GM12878 (cell line): ENCODE results near the gene UBP1. TPM values are rescaled to one million over a fixed set of nuclear protein-coding genes. Genes with fewer than 3 reads are reported as not detected.

Source experiments
- ATAC-seq: fragments of 200-7000 bp; cut with Tn5 transposase; 3 replicates; pipeline ENCODE4 v1.9.1; 2020; ENCODE audit warnings: mild to moderate bottlenecking, moderate library complexity
- BruUV-seq: library from RNA; stranded (reverse); fragments of 400-500 nt; replicated peaks from 2 replicates; lab custom pipeline; 2021; lab: Mats Ljungman, UMichigan
- CTCF ChIA-PET: fragments of 300-600 bp; sonication (Branson Sonifier 250); formaldehyde crosslinking; extraction: SDS; loops from one replicate; lab custom pipeline; 2021; ENCODE audit warnings: inconsistent platforms; lab: Yijun Ruan, JAX
- POLR2A ChIA-PET: fragments of 350-600 bp; formaldehyde crosslinking; extraction: SDS; loops from one replicate; lab custom pipeline; 2021; ENCODE audit warnings: inconsistent platforms; lab: Charles Lee
- RAD21 ChIA-PET: fragments of 300-600 bp; sonication (Branson Sonifier 250); formaldehyde crosslinking; loops from one replicate; lab custom pipeline; 2023; ENCODE audit warnings: antibody characterized with exemption; ENCODE audit not compliant: unreplicated experiment; lab: Charles Lee
- SMC1A ChIA-PET: fragments of 300-600 bp; sonication (Branson Sonifier 250); formaldehyde crosslinking; loops from one replicate; lab custom pipeline; 2023; ENCODE audit not compliant: unreplicated experiment, uncharacterized antibody; lab: Charles Lee
- DNase-seq: peaks from one replicate; pipeline ENCODE4 v3.0.0-alpha.2; 2011; ENCODE audit warnings: low read depth, low spot score
- FAIRE-seq: peaks from 3 replicates; lab custom pipeline; 2011; peaks lifted over from hg19 to GRCh38; lab: Jason Lieb, UNC
- H2AFZ ChIP-seq: 2 replicates; pipeline ENCODE4 v1.6.0; 2011; ENCODE audit warnings: low read depth, low read length, control low read depth; ENCODE audit not compliant: control insufficient read depth
- H3K27ac ChIP-seq: 2 replicates; pipeline ENCODE4 v1.5.1; 2011; ENCODE audit warnings: control low read depth; ENCODE audit not compliant: control insufficient read depth, insufficient read depth
- H3K27me3 ChIP-seq, 2 experiments: replicated peaks in 1 of 2; 2 replicates each; pipeline versions ENCODE4 v1.6.0 to v1.6.1; 2011; ENCODE audit warnings: low read length in 1 of 2; ENCODE audit not compliant: control insufficient read depth in 2 of 2, insufficient read depth in 2 of 2
- H3K36me3 ChIP-seq, 2 experiments: 2 replicates each; pipeline ENCODE4 v1.5.1; 2011; ENCODE audit warnings: low read length in 1 of 2; ENCODE audit not compliant: control insufficient read depth in 2 of 2, insufficient read depth in 2 of 2
- H3K4me1 ChIP-seq: 2 replicates; pipeline ENCODE4 v1.6.1; 2011; ENCODE audit warnings: mild to moderate bottlenecking, low read length, moderate library complexity, mixed read lengths; ENCODE audit not compliant: control insufficient read depth, insufficient read depth
- H3K4me2 ChIP-seq: 2 replicates; pipeline ENCODE4 v1.6.0; 2011; ENCODE audit warnings: control low read depth; ENCODE audit not compliant: control insufficient read depth, insufficient read depth
- H3K4me3 ChIP-seq: fragments of 200-600 bp; sonication (generic); 2 replicates; pipeline ENCODE4 v1.5.1; 2016
- H3K79me2 ChIP-seq: 2 replicates; pipeline ENCODE4 v1.6.0; 2011; ENCODE audit warnings: low read length; ENCODE audit not compliant: control insufficient read depth, insufficient read depth
- H3K9ac ChIP-seq: 2 replicates; pipeline ENCODE4 v1.8.0; 2011; ENCODE audit warnings: low read length, control low read depth, mixed read lengths; ENCODE audit not compliant: control insufficient read depth, insufficient read depth
- H3K9me3 ChIP-seq: replicated peaks from 3 replicates; pipeline ENCODE4 v1.5.1; 2011; ENCODE audit warnings: mild to moderate bottlenecking, low read length; ENCODE audit not compliant: control insufficient read depth, insufficient read depth
- H4K20me1 ChIP-seq: 2 replicates; pipeline ENCODE4 v1.6.0; 2011; ENCODE audit not compliant: control insufficient read depth, insufficient read depth
- BACH1 ChIP-seq: fragments of 450-650 bp; IDR thresholded peaks from 2 replicates; pipeline ENCODE4 v1.6.1; 2017; ENCODE audit warnings: mild to moderate bottlenecking, borderline replicate concordance
- FOXM1 ChIP-seq: IDR thresholded peaks from 2 replicates; pipeline ENCODE4 v1.6.1; 2012; ENCODE audit warnings: low read depth, mild to moderate bottlenecking, inconsistent platforms, low read length, moderate library complexity
- HDAC6 ChIP-seq: fragments of 200-600 bp; sonication (generic); IDR thresholded peaks from one replicate; pipeline ENCODE4 v1.8.0; 2017; ENCODE audit warnings: antibody characterized with exemption; ENCODE audit not compliant: unreplicated experiment
- IRF4 ChIP-seq: IDR thresholded peaks from 2 replicates; pipeline ENCODE4 v1.6.1; 2011; ENCODE audit warnings: low read depth, low read length
- LARP7 ChIP-seq: fragments of 450-650 bp; IDR thresholded peaks from 2 replicates; pipeline ENCODE4 v1.6.1; 2017; ENCODE audit warnings: mild to moderate bottlenecking
- NFYB ChIP-seq: IDR thresholded peaks from 2 replicates; pipeline ENCODE4 v1.6.1; 2011; ENCODE audit warnings: low read depth, mild to moderate bottlenecking, low read length, improper control_type of control experiment, moderate library complexity; ENCODE audit not compliant: insufficient read depth
- SRF ChIP-seq, 2 experiments: IDR thresholded peaks; 2 replicates each; pipeline ENCODE4 v1.6.1; 2011; ENCODE audit warnings: low read depth in 2 of 2, low read length in 2 of 2, mild to moderate bottlenecking in 1 of 2, moderate library complexity in 1 of 2
- ZSCAN29 ChIP-seq: fragments of 450-650 bp; IDR thresholded peaks from 2 replicates; pipeline ENCODE4 v1.6.1; 2017; ENCODE audit warnings: mild to moderate bottlenecking, moderate library complexity
- WGBS: methylation state at CpG from one replicate; pipeline ENCODE4 v1.1.6; 2016; ENCODE audit warnings: low lambda C conversion rate; ENCODE audit not compliant: insufficient replicate concordance, insufficient coverage; ENCODE audit errors: missing lambda C conversion rate; 5-methylcytosine and 5-hydroxymethylcytosine counted together
- in situ Hi-C: fragments of 300-500 bp; cut with MboI; formaldehyde crosslinking; loops from 9 replicates; pipeline ENCODE4 v1.14.3; 2018; ENCODE audit warnings: mixed read lengths
- intact Hi-C: fragments of 100-400 bp; cut with micrococcal nuclease; formaldehyde crosslinking; loops from one replicate; pipeline ENCODE4 v1.14.2; 2022; ENCODE audit not compliant: unreplicated experiment
- polyA plus RNA-seq, 11 experiments: library from polyadenylated mRNA; depleted of rRNA in 4 of 11; unstranded in 6 of 11; stranded (reverse) in 5 of 11; fragments of >200 nt; fragmentation: Nextera tagmentation in 4 of 11; fragmentation: Illumina TruSeq in 1 of 11; extraction: Ambion mirVana in 4 of 11; extraction: Trizol in 1 of 11; gene quantifications; 1 replicate in 1 of 11; 2 replicates in 10 of 11; pipeline versions ENCODE4 v1.2.1 to v1.2.3, GENCODE V29; 2011 to 2016; ENCODE audit warnings: inconsistent platforms in 2 of 11, missing spikeins in 2 of 11, low read depth in 1 of 11
- total RNA-seq, 4 experiments: library from RNA; depleted of rRNA in 3 of 4; stranded (reverse); fragments of >200 nt in 3 of 4; fragmentation: Illumina TruSeq in 1 of 4; extraction: Trizol in 1 of 4; gene quantifications; 2 replicates each; pipeline versions ENCODE4 v1.2.1 to v1.2.3, GENCODE V29; 2013 to 2021
- TF ChIP-seq, protein P1 (sequence below): fragments of 450-650 bp; IDR thresholded peaks from 2 replicates; pipeline ENCODE4 v1.6.1; 2017; ENCODE audit warnings: mild to moderate bottlenecking, low read depth, inconsistent platforms; ENCODE audit not compliant: poor library complexity, severe bottlenecking
- TF ChIP-seq, protein P2 (sequence below): fragments of 150-350 bp; IDR thresholded peaks from 2 replicates; pipeline ENCODE4 v1.6.1; 2016; ENCODE audit warnings: low read depth, low read length

The UBP1 gene
- total and polyA plus RNA-seq, 10 of the 15 experiments (the other 5 are each of a cell fraction or from before 2014, with no cell fraction given), result 9.3 to 93.6 (median 52.4) TPM

DNA sequence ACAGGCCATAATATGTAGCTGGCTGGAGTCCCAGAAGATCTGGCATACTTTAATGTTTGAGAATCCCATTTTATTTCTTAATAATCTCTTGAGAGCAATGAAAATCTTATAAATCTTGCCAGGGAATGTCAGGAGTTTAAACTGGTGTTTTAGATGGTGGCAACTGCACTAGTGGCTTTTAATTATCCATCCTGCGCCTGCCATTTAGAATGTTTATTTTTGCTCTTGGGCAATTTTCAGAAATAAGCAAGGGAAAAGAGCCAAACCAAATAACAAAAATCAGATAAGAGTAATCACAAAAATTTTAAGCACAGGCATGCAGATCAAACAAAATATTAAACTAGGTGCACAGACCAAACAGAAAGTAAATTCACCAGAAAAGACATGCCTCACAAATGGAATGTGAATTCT lies 41.9 kb upstream of the UBP1 start:
- no peaks in the 10 kb centered on the region for H3K79me2 ChIP-seq
- no peak overlapping the region for H3K9ac ChIP-seq
- RAD21 ChIA-PET, result no interaction called here
- no peaks in the 10 kb centered on the region for H3K27me3 ChIP-seq
- H3K4me2 ChIP-seq, result no peak overlapping the region
- POLR2A ChIA-PET, result no interaction called here
- H3K4me3 ChIP-seq, result no peak overlapping the region
- H3K36me3 ChIP-seq, result no peaks in the 10 kb centered on the region
- no TSS peak for BruUV-seq
- no peak overlapping the region for H2AFZ ChIP-seq
- no peaks in the 10 kb centered on the region for H3K9me3 ChIP-seq
- H3K27ac ChIP-seq, result no peak overlapping the region
- H3K4me1 ChIP-seq, result no peaks in the 10 kb centered on the region
- no peak for DNase-seq
- TF ChIP-seq, protein P1, sequence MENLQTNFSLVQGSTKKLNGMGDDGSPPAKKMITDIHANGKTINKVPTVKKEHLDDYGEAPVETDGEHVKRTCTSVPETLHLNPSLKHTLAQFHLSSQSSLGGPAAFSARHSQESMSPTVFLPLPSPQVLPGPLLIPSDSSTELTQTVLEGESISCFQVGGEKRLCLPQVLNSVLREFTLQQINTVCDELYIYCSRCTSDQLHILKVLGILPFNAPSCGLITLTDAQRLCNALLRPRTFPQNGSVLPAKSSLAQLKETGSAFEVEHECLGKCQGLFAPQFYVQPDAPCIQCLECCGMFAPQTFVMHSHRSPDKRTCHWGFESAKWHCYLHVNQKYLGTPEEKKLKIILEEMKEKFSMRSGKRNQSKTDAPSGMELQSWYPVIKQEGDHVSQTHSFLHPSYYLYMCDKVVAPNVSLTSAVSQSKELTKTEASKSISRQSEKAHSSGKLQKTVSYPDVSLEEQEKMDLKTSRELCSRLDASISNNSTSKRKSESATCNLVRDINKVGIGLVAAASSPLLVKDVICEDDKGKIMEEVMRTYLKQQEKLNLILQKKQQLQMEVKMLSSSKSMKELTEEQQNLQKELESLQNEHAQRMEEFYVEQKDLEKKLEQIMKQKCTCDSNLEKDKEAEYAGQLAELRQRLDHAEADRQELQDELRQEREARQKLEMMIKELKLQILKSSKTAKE, result no peak
- no peaks in the 10 kb centered on the region for H4K20me1 ChIP-seq
- WGBS, result 100% methylated on average over 1 of the region's 1 CpG
- FAIRE-seq, result no peak
- no peak for ATAC-seq
- SMC1A ChIA-PET, result interaction anchor here (1.1 kb wide), 1 partner anchor 32 kb away, joined by 3 read pairs; no protein-coding TSS in a partner anchor
- in situ Hi-C loops (no loop called here), intact Hi-C loops (no loop called here)
- CTCF ChIA-PET, result no interaction called here

DNA sequence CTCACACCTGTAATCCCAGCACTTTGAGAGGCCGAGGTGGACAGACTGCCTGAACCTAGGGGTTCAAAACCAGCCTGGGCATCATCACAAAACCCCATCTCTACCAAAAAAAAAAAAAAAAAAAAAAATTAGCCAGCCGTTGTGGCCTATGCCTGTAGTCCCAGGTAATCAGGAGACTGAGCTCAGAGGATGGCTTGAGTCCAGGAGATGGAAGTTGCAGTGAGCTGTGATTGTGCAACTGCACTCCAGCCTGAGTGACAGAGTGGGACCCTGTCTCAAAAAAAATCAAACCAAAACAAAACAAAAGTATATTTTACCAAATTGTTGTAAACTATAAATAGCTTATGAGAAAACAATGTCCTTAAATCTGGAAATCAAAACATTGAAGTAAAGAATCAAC lies 34.7 kb upstream of the UBP1 start:
- H3K9me3 ChIP-seq, result no peaks in the 10 kb centered on the region
- no peak overlapping the region for H3K9ac ChIP-seq
- no peaks in the 10 kb centered on the region for H3K79me2 ChIP-seq
- no peak overlapping the region for H3K27ac ChIP-seq
- ATAC-seq, result no peak
- in situ Hi-C loops, result no loop called here
- H3K4me3 ChIP-seq, result no peak overlapping the region
- no peak overlapping the region for H2AFZ ChIP-seq
- POLR2A ChIA-PET, result no interaction called here
- 59% methylated on average over 2 of the region's 2 CpGs for WGBS
- H4K20me1 ChIP-seq, result no peaks in the 10 kb centered on the region
- H3K27me3 ChIP-seq, result no peaks in the 10 kb centered on the region
- RAD21 ChIA-PET, result no interaction called here
- intact Hi-C loops, result no loop called here
- CTCF ChIA-PET, result interaction anchor here (0.8 kb wide), 1 partner anchor 16 kb away, joined by 3 read pairs; no protein-coding TSS in a partner anchor
- SMC1A ChIA-PET, result no interaction called here
- H3K4me2 ChIP-seq, result no peak overlapping the region
- no peak for DNase-seq
- no peak for FAIRE-seq
- no peaks in the 10 kb centered on the region for H3K36me3 ChIP-seq
- BruUV-seq, result no TSS peak
- no peaks in the 10 kb centered on the region for H3K4me1 ChIP-seq
- TF ChIP-seq BACH1, result no peak
- TF ChIP-seq FOXM1, result no peak
- no peak for TF ChIP-seq NFYB
- TF ChIP-seq HDAC6, result no peak
- TF ChIP-seq ZSCAN29, result no peak
- no peak for TF ChIP-seq SRF (IDR thresholded peaks at IDR 0.05; ENCODE audit: low read depth in 2 of 2, low read length in 2 of 2)
- TF ChIP-seq, protein P1, result no peak
- TF ChIP-seq, protein P2, sequence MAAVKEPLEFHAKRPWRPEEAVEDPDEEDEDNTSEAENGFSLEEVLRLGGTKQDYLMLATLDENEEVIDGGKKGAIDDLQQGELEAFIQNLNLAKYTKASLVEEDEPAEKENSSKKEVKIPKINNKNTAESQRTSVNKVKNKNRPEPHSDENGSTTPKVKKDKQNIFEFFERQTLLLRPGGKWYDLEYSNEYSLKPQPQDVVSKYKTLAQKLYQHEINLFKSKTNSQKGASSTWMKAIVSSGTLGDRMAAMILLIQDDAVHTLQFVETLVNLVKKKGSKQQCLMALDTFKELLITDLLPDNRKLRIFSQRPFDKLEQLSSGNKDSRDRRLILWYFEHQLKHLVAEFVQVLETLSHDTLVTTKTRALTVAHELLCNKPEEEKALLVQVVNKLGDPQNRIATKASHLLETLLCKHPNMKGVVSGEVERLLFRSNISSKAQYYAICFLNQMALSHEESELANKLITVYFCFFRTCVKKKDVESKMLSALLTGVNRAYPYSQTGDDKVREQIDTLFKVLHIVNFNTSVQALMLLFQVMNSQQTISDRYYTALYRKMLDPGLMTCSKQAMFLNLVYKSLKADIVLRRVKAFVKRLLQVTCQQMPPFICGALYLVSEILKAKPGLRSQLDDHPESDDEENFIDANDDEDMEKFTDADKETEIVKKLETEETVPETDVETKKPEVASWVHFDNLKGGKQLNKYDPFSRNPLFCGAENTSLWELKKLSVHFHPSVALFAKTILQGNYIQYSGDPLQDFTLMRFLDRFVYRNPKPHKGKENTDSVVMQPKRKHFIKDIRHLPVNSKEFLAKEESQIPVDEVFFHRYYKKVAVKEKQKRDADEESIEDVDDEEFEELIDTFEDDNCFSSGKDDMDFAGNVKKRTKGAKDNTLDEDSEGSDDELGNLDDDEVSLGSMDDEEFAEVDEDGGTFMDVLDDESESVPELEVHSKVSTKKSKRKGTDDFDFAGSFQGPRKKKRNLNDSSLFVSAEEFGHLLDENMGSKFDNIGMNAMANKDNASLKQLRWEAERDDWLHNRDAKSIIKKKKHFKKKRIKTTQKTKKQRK, result no peak
- TF ChIP-seq LARP7, result no peak
- TF ChIP-seq IRF4, result no peak
